ENCODE data around the gene SPACA9. TPM values are rescaled to one million over a fixed set of nuclear protein-coding genes. Genes with fewer than 3 reads are reported as not detected.

The SPACA9 gene
- total RNA-seq, 1 experiment from 2014 or later = 2.5 TPM

GRCh38 chr9:132864277-132864676, 14.4 kb upstream of the SPACA9 start:
- BruUV-seq (replicated peaks) = no TSS peak
- CTCF ChIA-PET = no interaction called here

GRCh38 chr9:132864691-132865090, 14.0 kb upstream of the SPACA9 start:
- BruUV-seq (replicated peaks) = no TSS peak

More at GRCh38 chr9:132864277-132864676, 14.4 kb upstream of the SPACA9 start:
- Mint-ChIP-seq H3K4me1 (ENCODE audit: low read depth, unreplicated experiment) (no peaks in the 10 kb centered on the region), H3K36me3 (ENCODE audit: insufficient read depth, unreplicated experiment) (no peaks in the 10 kb centered on the region), H3K27me3 (ENCODE audit: unreplicated experiment) (no peaks in the 10 kb centered on the region), H3K27ac (ENCODE audit: unreplicated experiment) (no peak overlapping the region), H3K4me3 (ENCODE audit: low read depth, unreplicated experiment) (no peak overlapping the region), H3K9me3 (ENCODE audit: low read depth, unreplicated experiment) (no peaks in the 10 kb centered on the region)
- TF ChIP-seq, protein P1, sequence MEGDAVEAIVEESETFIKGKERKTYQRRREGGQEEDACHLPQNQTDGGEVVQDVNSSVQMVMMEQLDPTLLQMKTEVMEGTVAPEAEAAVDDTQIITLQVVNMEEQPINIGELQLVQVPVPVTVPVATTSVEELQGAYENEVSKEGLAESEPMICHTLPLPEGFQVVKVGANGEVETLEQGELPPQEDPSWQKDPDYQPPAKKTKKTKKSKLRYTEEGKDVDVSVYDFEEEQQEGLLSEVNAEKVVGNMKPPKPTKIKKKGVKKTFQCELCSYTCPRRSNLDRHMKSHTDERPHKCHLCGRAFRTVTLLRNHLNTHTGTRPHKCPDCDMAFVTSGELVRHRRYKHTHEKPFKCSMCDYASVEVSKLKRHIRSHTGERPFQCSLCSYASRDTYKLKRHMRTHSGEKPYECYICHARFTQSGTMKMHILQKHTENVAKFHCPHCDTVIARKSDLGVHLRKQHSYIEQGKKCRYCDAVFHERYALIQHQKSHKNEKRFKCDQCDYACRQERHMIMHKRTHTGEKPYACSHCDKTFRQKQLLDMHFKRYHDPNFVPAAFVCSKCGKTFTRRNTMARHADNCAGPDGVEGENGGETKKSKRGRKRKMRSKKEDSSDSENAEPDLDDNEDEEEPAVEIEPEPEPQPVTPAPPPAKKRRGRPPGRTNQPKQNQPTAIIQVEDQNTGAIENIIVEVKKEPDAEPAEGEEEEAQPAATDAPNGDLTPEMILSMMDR (IDR thresholded peaks at IDR 0.05; ENCODE audit: unreplicated experiment) = no peak
- DNase-seq = no peak
- intact Hi-C loops (cut with micrococcal nuclease; ENCODE audit: unreplicated experiment) = no loop called here

GRCh38 chr9:132866898-132867297, 11.8 kb upstream of the SPACA9 start:
- CTCF ChIA-PET = no interaction called here
- no peak for DNase-seq
- H3K27me3 Mint-ChIP-seq (ENCODE audit: unreplicated experiment) = no peaks in the 10 kb centered on the region
- no peak overlapping the region for H3K27ac Mint-ChIP-seq (ENCODE audit: unreplicated experiment)
- intact Hi-C loops (cut with micrococcal nuclease; ENCODE audit: unreplicated experiment) = no loop called here
- H3K36me3 Mint-ChIP-seq (ENCODE audit: insufficient read depth, unreplicated experiment) = no peaks in the 10 kb centered on the region
- no peak overlapping the region for H3K4me3 Mint-ChIP-seq (ENCODE audit: low read depth, unreplicated experiment)
- no peaks in the 10 kb centered on the region for H3K9me3 Mint-ChIP-seq (ENCODE audit: low read depth, unreplicated experiment)
- no peaks in the 10 kb centered on the region for H3K4me1 Mint-ChIP-seq (ENCODE audit: low read depth, unreplicated experiment)
- TF ChIP-seq, protein P1 (IDR thresholded peaks at IDR 0.05; ENCODE audit: unreplicated experiment) = no peak
- BruUV-seq (replicated peaks) = no TSS peak

More at GRCh38 chr9:132864691-132865090, 14.0 kb upstream of the SPACA9 start:
- no peaks in the 10 kb centered on the region for H3K36me3 Mint-ChIP-seq (ENCODE audit: insufficient read depth, unreplicated experiment)
- CTCF ChIA-PET = no interaction called here
- intact Hi-C loops (cut with micrococcal nuclease; ENCODE audit: unreplicated experiment) = no loop called here
- H3K9me3 Mint-ChIP-seq (ENCODE audit: low read depth, unreplicated experiment) = no peaks in the 10 kb centered on the region
- H3K4me1 Mint-ChIP-seq (ENCODE audit: low read depth, unreplicated experiment) = no peaks in the 10 kb centered on the region
- no peak for DNase-seq
- no peaks in the 10 kb centered on the region for H3K27me3 Mint-ChIP-seq (ENCODE audit: unreplicated experiment)
- TF ChIP-seq, protein P1 (IDR thresholded peaks at IDR 0.05; ENCODE audit: unreplicated experiment) = no peak
- H3K27ac Mint-ChIP-seq (ENCODE audit: unreplicated experiment) = no peak overlapping the region
- H3K4me3 Mint-ChIP-seq (ENCODE audit: low read depth, unreplicated experiment) = no peak overlapping the region

GRCh38 chr9:132869266-132869665, 9.4 kb upstream of the SPACA9 start:
- no peak for DNase-seq
- intact Hi-C loops (cut with micrococcal nuclease; ENCODE audit: unreplicated experiment) = no loop called here
- H3K4me1 Mint-ChIP-seq (ENCODE audit: low read depth, unreplicated experiment) = no peaks in the 10 kb centered on the region
- H3K27ac Mint-ChIP-seq (ENCODE audit: unreplicated experiment) = no peak overlapping the region
- TF ChIP-seq, protein P1 (IDR thresholded peaks at IDR 0.05; ENCODE audit: unreplicated experiment) = no peak
- CTCF ChIA-PET = interaction anchor here (0.6 kb wide), 1 partner anchor 18 kb away, joined by 3 read pairs; no protein-coding TSS in a partner anchor
- no peaks in the 10 kb centered on the region for H3K36me3 Mint-ChIP-seq (ENCODE audit: insufficient read depth, unreplicated experiment)
- BruUV-seq (replicated peaks) = no TSS peak
- no peaks in the 10 kb centered on the region for H3K27me3 Mint-ChIP-seq (ENCODE audit: unreplicated experiment)
- H3K4me3 Mint-ChIP-seq (ENCODE audit: low read depth, unreplicated experiment) = no peak overlapping the region
- no peaks in the 10 kb centered on the region for H3K9me3 Mint-ChIP-seq (ENCODE audit: low read depth, unreplicated experiment)

Data from Calu3 (cell line).